PFSK-1 (cell line): Measurements from ENCODE around the gene LORICRIN.

Experiments used
- REST ChIP-seq, 2 experiments: IDR thresholded peaks; 2 replicates each; pipeline versions ENCODE4 v1.6.1 to v1.8.0; 2011 to 2012; ENCODE audit warnings: low read depth in 2 of 2, low read length in 2 of 2, control low read depth in 1 of 2, inconsistent platforms in 1 of 2, mild to moderate bottlenecking in 1 of 2, moderate library complexity in 1 of 2; ENCODE audit not compliant: insufficient read depth in 1 of 2
- TAF1 ChIP-seq: IDR thresholded peaks from 2 replicates; pipeline ENCODE4 v1.6.1; 2012; ENCODE audit warnings: low read length, control low read depth, borderline replicate concordance; ENCODE audit not compliant: insufficient read depth

GRCh38 chr1:153217212-153217611 lies 42.3 kb upstream of the LORICRIN start, which contains the start of gene PRR9:
- TF ChIP-seq REST (IDR thresholded peaks at IDR 0.05; ENCODE audit: insufficient read depth in 1 of 2, low read depth in 2 of 2, low read length in 2 of 2) (no peak), TAF1 (no peak)
